Amygdala (tissue), 56 donors: ENCODE measurements around the gene ARHGEF37.
A peak's percentile ranks its signal among the peaks of the same experiment; 100 is the strongest.

Experiments
- DNase-seq, 56 donors: peaks; one replicate each; lab custom pipeline; 2025; lab: John Stamatoyannopoulos, UW

Gene ARHGEF37

DNA sequence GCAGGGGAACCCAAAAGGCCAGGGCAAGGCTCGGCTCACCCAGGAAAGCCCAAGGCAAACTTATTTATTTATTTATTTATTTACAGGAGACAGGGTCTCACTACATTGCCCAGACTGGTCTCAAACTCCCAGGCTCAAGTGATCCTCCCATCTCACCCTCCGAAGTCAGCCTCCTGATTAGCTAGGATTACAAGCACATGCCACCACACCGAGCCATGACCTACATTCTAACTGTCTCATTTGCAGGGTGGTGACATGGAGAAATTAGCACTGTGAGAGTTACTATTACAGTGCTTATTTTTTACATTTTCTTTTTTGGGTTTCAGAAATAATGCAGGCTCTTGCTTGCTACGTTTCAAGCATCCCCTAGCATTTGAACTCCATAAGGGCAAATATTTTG, 18.1 kb downstream of the ARHGEF37 start:
- DNase-seq = no peak

DNA sequence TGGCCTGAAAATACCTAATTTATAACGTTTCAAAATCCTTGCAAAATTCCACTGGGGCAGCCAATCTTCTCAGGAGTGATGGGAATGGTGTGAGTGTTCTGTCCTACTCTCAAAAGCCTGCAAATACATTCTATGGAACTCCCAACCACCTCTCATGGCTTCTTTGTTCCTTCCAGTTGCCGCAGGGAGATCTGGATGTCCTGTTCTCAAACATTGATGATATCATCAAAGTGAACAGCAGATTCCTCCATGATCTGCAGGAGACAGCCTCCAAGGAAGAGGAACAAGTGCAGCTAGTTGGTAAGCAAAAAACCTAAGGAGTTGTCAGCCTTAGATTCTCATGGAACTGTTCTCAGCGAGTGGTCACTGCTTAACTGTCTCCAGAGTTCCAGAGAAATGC, 19.6 kb downstream of the ARHGEF37 start:
- no peak for DNase-seq

DNA sequence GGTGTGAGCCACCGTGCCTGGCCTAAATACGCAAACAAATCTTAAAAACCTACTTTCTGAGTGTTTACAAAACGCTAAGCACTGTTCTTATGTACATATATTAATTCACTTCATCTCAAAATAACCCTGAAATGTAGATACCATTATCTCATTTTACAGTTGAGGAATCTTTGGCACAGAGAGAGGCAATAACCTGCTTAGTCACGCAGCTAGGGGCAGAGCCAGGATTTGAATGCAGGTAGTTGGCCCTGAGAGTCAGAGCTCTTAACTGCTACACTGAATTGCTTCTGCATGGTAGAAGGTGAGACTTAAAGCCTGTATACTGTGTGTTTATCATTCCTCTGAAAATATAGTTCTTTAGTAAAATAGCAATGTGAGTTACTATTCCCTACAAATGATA, 21.9 kb downstream of the ARHGEF37 start:
- no peak for DNase-seq

DNA sequence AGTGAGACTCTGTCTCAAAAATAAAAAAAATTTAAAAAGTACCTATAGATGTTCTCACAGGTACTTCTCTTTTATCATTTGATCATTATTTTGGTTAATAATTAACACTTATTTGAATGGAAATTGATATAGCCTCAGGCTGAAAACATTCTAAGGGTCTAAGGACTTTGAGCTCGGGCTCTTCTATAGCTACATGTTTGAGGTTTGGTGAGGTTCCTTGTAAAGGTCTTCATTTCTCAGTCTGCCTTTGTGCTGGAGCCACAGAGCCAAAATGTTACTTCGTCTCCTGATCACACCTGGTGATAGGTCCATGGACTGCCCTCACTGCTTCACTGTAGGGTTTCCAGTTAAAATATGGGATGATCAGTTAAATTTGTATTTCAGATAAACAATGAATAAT, 22.6 kb downstream of the ARHGEF37 start:
- DNase-seq = no peak

DNA sequence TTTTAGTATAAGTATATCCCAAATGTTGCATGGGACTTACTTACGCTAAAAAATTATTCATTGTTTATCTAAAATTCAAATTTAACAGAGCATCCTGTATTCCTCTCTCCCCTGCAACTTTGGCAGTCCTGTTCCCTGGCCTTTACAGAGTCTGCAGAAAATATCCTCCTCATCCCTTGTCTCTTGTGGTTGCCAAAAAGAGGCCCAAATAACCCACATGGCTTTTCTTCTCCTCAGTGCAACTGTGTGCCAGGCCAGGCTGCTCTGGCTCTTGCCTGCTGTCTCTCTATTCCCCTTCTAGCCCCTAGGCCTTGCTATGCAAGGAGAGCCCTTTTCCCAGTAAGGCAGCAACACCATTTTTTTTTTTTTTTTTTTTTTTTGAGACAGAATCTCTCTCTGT, 23.0 kb downstream of the ARHGEF37 start:
- DNase-seq = no peak

DNA sequence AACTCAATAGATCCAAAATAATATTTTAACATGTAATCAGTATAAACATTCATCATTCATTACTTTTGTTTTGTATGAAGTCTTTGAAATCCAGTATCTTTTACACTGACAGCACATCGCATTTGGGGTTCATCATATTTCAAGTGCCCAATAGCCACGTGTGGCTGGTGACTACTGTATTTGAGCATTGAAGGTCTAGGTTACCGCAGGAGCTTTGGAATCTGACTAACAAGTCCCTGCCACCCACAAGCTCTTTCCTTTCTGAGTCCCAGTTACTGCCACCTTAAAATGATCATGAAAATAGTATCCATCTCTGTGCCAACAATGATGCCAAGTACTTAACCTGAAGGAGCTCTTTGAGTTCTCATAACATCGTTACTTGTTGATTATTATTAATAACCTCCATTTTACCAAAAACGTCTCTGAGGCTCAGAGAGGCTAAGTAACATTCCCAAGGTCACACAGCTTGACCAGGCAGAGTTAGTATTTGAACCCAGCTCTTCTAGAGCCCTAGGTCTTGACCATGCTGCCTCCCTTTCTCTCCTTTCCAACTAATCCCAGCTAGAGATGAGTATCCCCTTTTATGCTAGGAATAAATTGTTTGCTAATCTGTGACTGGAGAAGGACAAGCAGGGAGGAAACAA, 24.2 kb downstream of the ARHGEF37 start:
- DNase-seq = no peak

DNA sequence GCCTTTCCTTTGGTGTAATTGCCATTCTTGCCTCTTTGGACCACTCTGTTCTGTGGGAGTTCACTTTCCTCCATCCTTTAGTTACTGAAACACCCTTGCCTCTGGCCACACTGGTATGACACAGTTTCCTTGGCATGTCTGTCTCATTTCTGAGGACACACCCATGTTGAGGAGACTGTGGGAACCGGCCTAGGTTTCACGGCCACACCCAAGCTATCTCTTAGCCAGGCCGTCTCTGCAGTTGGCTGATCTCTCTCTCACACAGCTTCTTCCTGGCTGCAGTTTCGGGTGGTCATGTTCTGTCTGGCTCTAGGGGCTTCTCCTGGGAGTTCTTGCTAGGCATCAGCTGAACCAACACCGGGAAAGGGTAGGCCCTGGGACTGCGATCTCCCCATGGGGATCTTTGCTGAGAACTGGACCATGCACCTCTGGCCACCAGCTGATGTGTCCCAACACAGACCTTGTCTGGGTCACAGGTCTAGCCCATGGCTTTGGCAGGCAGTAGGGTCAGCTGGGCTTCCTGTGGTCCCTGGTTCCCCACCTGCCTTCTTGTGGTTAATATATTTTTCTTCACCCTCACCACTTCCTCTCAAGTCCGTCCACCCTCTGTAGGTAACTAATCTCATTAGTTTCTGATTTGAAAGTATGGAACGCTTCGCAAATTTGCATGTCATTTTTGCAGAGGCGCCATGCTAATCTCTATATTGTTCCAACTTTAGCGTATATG, 24.9 kb downstream of the ARHGEF37 start:
- no peak for DNase-seq

DNA sequence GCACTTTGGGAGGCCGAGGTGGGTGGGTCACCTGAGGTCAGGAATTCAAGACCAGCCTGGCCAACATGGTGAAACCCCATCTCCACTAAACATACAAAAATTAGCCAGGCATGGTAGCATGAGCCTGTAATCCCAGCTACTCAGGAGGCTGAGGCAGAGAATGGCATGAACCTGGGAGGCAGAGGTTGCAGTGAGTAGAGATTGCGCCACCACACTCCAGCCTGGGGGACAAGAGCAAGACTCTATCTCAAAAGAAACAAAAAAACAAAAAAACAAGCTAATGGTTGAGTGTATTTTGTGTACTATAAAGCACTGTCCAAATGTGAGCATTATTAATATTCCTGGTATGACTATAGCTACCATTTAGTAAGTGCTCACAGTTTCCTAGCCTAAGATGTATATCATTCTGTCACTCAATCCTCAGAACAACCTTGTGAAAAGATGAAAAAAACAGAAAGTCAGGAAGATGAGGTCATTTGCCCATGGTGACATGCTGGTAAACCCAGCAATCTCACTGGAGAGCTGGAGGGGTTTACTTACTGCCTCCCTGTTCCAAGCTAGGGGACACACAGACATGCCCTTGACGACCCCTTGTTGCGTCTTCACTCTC, 27.7 kb downstream of the ARHGEF37 start:
- DNase-seq = no peak

DNA sequence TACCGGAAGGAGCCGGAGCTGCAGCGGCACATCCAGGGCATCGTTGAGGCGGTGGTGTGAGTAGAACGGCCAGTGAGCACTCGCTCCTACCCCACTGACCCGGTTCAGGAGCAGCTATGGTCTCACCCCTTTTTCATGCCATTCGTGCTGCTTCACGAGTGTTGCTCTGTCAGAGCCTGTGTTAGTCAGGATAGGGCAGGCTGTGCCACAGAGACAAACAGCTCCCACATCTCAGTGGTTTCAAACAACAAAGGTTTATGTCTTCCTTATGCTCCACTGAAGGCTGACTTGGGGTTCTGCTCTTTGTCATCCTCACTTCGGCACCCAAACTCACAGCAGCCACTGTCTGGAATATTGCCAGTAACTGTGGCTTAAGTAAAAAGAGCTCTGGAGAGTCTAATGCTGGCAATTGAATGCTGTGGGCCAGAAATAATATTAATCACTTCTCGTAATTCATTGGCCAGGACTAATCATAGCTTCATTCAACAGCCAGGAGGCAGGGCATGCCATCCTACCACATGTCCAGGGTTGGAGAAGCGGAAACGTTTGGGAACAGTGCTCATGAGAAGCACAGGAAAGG, 28.4 kb downstream of the ARHGEF37 start:
- DNase-seq = no peak

DNA sequence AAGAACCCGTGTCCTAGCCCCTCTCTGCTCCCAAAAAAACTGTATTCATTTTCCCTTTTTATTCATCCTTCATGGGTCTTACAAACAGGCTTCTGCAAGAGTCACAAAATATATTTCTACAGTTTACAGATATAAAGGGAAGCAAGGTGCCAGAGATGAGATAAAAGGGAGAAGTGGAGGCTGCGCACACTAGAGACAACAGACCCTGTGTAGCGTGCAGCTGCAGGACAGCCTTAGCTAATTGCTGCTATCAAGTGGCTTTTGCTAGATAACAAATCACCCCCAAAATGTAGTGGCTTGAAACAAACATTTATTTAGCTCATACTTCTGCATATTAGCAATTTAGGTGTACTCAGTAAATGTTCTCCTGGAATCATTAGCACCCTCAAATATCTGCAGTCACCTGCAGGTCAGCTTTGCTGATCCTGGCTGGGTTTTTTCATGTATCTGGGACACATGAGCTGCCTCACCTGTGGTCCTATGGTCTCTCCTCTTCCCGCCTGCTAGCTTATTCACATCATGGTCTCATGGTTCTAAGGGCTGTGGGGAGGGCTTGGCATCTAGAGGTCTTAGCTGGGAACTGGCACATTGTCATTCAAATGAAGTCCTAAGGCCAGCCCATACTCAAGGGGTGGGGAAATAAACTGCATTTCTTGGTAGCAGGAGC, 29.4 kb downstream of the ARHGEF37 start:
- no peak for DNase-seq

DNA sequence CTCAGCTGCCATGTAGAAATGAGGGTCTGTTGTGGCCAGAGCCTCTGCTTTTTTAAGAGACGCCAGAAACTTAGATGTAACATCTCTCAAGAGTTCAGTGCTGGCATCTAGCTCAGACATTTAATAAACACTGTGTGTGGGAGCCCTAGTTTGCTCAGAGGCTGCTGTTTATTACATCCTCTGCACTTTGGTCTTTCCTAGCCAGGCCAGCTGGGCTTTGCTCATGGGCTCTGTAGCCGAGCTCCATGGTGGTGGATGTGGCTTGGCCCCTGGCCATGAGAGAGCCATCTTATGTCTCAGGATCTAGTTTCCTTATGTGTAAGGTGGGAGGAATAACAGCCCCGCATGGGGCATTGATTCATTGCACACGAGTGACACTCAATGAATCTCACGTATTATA, 30.0 kb downstream of the ARHGEF37 start:
- peak in 1 of 56 donors; percentile 7 for DNase-seq

DNA sequence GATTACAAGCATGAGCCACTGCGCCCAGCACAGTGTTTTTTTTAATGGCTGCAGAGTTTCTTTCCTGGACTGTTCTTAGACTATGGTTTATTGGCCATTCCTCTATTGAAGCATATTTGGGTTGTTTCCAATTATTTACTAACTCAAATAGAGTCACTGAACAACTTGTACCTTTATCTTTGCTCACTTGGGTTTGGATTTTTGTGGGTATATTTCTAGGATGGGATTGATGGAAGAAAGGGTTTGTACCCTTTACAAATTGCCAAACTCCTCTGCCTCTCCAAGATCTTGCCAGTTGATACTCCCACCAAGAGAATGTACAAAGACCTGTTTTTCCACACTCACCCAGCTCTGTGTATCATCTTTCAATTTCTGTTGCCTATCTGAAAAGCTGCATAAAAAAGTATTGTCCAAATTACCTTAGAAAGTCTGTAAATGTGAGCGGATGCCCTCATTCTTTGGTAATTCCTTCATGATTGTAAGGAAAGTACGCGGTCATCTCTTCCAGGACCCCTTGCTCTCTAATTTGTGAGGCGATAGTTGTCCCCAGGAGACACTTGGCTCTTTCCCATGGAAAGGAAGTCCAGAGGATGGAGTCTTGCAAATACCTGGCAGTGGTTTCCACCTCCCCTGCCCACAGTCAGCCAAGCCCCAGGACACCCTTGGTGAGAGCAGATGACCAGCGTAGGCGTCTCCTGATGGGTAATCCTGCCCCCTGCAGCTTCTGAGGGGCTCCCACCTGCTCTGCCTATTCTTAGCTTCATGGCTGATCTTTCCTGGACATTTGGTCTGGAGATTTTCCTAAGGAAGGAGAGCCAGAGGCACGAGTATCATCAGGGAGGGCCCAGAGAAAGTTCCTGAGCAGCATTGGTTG, 33.0 kb downstream of the ARHGEF37 start:
- DNase-seq = no peak

DNA sequence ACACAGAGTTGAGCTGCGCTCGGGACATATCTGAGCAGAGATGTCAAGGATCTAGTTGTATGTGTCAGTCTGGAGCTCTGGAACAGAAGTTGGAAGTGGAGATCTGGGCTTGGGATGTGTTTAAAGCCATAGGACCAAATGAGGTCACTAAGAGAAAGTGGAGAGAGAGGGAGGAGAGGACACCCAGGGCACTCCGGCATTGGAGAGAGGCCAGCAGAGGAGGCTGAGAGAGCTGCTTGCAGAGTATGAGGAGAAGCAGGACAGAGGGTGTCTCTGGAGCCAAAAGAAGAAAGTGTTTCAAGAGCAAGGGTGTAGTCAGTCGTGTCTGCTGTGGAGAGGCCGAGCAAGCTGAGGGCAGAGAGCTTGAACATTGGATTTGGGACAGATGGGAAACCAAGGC, 34.7 kb downstream of the ARHGEF37 start:
- DNase-seq = no peak

DNA sequence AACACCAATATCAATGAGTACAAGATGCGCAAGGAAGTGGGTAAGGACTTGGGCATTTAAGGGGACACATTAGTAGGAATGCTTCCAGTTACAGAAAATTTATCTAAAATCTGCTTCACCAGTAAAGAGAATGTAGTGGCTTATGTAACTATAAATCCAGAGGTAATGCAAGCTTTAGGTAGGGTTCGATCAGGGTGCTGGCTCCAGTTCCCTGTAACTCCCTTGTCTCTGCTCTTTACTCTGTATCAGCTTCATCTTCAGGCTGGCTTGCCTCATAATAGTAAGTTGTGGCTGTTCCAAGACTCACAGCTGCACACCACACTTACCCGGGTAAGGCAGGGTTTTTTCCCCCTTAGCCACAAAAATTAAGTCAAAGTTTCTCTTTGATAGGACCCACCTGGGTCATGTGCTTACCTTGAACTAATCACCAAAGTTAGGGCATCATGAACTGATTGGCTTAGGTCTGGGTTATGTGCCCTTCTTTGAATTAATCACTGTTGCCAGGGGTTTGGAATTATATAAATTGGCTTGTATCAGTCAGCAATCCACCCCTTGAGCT, 35.5 kb downstream of the ARHGEF37 start:
- DNase-seq = no peak

DNA sequence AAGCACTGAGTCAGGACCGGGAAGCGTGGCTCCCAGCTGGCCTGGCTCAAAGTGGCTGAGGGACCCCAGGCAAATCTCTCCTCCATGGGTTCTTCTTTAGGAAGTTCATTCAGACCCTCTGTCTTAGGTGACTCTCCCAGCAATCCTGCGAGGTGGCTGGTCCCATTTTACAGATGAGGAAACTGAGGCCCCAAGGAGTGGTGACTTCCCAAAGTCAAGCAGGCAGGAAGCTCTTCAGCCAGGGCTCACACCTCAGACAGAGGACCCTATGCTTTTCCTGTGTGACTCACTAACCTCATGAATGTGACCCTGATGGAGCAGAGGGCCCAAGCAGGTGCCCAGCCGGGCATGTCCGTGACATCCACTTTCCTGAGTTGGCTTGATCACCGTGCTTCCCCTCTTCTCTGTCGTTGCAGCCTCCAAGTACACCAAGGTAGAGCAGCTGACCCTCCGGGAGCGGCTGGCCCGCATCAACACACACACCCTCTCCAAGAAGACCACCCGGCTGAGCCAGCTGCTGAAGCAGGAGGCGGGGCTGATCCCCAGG, 36.5 kb downstream of the ARHGEF37 start:
- DNase-seq = no peak

DNA sequence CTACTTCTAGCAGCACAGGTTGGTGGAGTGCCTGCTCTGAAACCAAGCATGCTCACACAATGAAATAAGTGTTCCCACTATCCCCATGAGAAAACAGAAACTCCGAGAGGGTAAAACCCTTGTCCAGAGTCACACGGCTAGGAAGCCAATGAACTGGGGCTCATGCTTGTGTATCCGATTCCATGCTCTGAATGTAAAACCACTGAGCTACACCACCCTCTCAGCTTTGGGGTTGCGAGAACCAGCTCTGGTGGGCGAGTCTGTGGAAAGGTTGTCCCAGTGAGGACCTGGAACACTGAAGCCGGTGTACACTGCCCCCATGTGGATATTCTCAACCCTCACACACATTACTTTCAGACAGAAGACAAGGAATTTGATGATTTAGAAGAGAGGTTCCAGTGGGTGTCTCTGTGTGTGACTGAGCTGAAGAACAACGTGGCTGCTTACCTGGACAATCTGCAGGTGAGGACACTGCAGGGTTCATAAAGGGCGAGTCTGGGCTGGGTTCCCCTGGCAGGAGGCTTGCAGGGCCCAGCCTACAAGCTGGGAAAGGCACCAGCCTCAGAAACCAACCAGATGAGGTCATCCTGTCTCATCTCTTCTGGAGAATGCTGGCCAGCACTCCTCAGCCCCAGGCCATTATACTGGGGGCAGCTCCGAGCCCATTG, 37.4 kb downstream of the ARHGEF37 start:
- DNase-seq = peak in 29 of 56 donors; percentile 5 to 66 (median 23)

DNA sequence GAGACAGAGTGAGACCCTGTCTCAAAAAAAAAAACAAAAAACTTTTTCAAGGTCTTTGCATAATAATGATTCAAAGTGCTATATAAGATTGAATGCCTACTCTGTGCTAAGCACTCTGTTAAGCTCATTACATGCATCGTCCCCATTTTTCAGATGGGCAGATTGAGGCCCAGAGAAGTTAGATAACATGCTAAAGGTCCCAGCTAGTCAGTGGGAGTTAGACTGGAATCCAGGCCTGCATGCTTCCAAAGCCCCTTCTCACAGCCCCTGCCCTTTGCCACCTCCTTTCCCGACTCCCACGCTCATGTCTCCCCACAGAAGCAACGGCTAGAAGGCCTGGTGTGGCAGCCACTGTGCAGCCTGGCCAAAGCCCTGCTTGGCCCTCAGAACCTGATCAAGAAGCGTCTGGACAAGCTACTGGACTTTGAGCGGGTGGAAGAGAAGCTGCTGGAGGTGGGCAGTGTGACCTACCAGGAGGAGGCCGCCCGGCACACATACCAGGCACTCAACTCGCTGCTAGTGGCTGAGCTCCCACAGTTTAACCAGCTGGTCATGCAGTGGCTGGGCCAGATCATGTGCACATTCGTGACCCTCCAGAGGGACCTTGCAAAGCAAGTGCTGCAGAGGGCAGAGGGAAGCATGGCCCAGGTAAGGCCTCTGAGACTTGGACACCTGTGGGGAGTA, 40.3 kb downstream of the ARHGEF37 start:
- DNase-seq = no peak

DNA sequence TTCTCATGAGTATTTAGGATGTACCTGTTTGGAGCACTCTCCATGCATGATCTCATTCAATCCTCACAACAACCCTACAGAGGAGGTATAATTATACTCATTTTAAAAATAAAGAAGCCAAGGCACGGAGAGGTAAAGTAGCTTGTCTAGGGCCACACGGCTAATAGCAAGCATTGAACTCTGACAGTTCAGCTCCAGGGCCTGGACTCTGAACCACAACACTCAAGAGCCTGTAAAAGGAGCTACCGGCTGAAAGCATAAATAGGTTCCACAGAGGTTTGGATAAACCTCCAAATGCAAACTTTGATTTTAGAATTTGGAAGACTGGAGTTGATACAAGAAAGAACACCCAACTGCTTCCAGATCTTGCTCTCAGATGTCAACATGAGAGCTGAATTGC, 41.2 kb downstream of the ARHGEF37 start:
- DNase-seq = no peak
